GM18861 (cell line): ENCODE data around the gene OSTN.
"Not testable (repeated sequence)": the region's sequence is repeated elsewhere in the genome, so short reads cannot be mapped to it uniquely, and the experiment has no call there.

Experiments used
- ATAC-seq: cut with Tn5 transposase; IDR thresholded peaks from one replicate; pipeline ENCODE4 v1.9.1; 2021; ENCODE audit not compliant: unreplicated experiment

The OSTN gene

GRCh38 chr3:191263365-191263764 is 64.3 kb downstream of the OSTN start:
- ATAC-seq: peak; percentile 68

- ATAC-seq: peak; percentile 5
Observed at GRCh38 chr3:191263850-191264249, 64.8 kb downstream of the OSTN start.

GRCh38 chr3:191268737-191269136 is 69.7 kb downstream of the OSTN start:
- no peak for ATAC-seq

- peak; percentile 47 for ATAC-seq
Observed at GRCh38 chr3:191269289-191270085, 70.4 kb downstream of the OSTN start.

GRCh38 chr3:191275244-191275643 is 76.2 kb downstream of the OSTN start:
- not testable (repeated sequence) for ATAC-seq

- ATAC-seq: no peak
Observed at GRCh38 chr3:191275751-191276150, 76.7 kb downstream of the OSTN start.

- ATAC-seq: no peak
Observed at GRCh38 chr3:191280111-191280510, 81.1 kb downstream of the OSTN start.

- no peak for ATAC-seq
Observed at GRCh38 chr3:191280882-191281281, 81.8 kb downstream of the OSTN start.

- no peak for ATAC-seq
Observed at GRCh38 chr3:191282251-191283185, 83.5 kb downstream of the OSTN start.

- peak; percentile 85 for ATAC-seq
Observed at GRCh38 chr3:191283400-191283799, 84.4 kb downstream of the OSTN start.

- ATAC-seq: peak; percentile 85
Observed at GRCh38 chr3:191290311-191291025, 91.4 kb downstream of the OSTN start.

- no peak for ATAC-seq
Observed at GRCh38 chr3:191292243-191293015, 93.4 kb downstream of the OSTN start.

GRCh38 chr3:191294291-191294690 is 95.2 kb downstream of the OSTN start:
- ATAC-seq: no peak

- ATAC-seq: peak; percentile 85
Observed at GRCh38 chr3:191296041-191296541, 97.0 kb downstream of the OSTN start.

GRCh38 chr3:191298846-191299245 is 99.8 kb downstream of the OSTN start:
- no peak for ATAC-seq

GRCh38 chr3:191300422-191300821 is 101.4 kb downstream of the OSTN start:
- no peak for ATAC-seq

- peak; percentile 79 for ATAC-seq
Observed at GRCh38 chr3:191301017-191301416, 102.0 kb downstream of the OSTN start.

GRCh38 chr3:191301782-191302411 is 102.9 kb downstream of the OSTN start:
- ATAC-seq: no peak

GRCh38 chr3:191302451-191302850 is 103.4 kb downstream of the OSTN start:
- ATAC-seq: no peak

GRCh38 chr3:191303596-191303995 is 104.6 kb downstream of the OSTN start:
- ATAC-seq: no peak
